Neuron (in vitro differentiated cells): ENCODE results near the gene GRID1.

ENCODE experiments used
- H2AFZ ChIP-seq: one replicate; pipeline ENCODE4 v1.6.1; 2013; ENCODE audit warnings: low read depth, mild to moderate bottlenecking, inconsistent platforms, low read length, moderate library complexity
- H3K27me3 ChIP-seq: one replicate; pipeline ENCODE4 v1.6.1; 2013; ENCODE audit warnings: low read length; ENCODE audit not compliant: insufficient read depth
- H3K36me3 ChIP-seq: one replicate; pipeline ENCODE4 v1.6.1; 2013; ENCODE audit warnings: low read length; ENCODE audit not compliant: insufficient read depth
- H3K4me1 ChIP-seq: one replicate; pipeline ENCODE4 v1.6.1; 2013; ENCODE audit warnings: low read length; ENCODE audit not compliant: insufficient read depth
- H3K4me3 ChIP-seq: 2 replicates; pipeline ENCODE4 v1.5.1; 2013; ENCODE audit warnings: mild to moderate bottlenecking, low read length, moderate library complexity
- H3K9me3 ChIP-seq: one replicate; pipeline ENCODE4 v1.6.1; 2013; ENCODE audit warnings: low read length

Gene GRID1

GRCh38 chr10:86287966-86288579, 78.5 kb downstream of the GRID1 start:
- Histone ChIP-seq H3K27me3 (no peaks in the 10 kb centered on the region), H3K36me3 (no peaks in the 10 kb centered on the region), H3K4me3 (no peak overlapping the region), H3K9me3 (no peaks in the 10 kb centered on the region), H3K4me1 (no peaks in the 10 kb centered on the region), H2AFZ (no peak overlapping the region)

GRCh38 chr10:86287110-86287793, 79.3 kb downstream of the GRID1 start:
- no peak overlapping the region for H3K4me3 ChIP-seq
- no peak overlapping the region for H2AFZ ChIP-seq

GRCh38 chr10:86286236-86287109, 80.1 kb downstream of the GRID1 start:
- H3K4me3 ChIP-seq: no peak overlapping the region
- H3K9me3 ChIP-seq: no peaks in the 10 kb centered on the region
- no peaks in the 10 kb centered on the region for H3K4me1 ChIP-seq
- no peaks in the 10 kb centered on the region for H3K27me3 ChIP-seq
- H3K36me3 ChIP-seq: no peaks in the 10 kb centered on the region
- H2AFZ ChIP-seq: no peak overlapping the region

More at GRCh38 chr10:86287110-86287793, 79.3 kb downstream of the GRID1 start:
- no peaks in the 10 kb centered on the region for H3K9me3 ChIP-seq
- no peaks in the 10 kb centered on the region for H3K36me3 ChIP-seq
- H3K4me1 ChIP-seq: no peaks in the 10 kb centered on the region
- no peaks in the 10 kb centered on the region for H3K27me3 ChIP-seq

GRCh38 chr10:86285136-86285790, 81.3 kb downstream of the GRID1 start:
- Histone ChIP-seq H2AFZ (no peak overlapping the region), H3K9me3 (no peaks in the 10 kb centered on the region), H3K27me3 (no peaks in the 10 kb centered on the region), H3K4me3 (no peak overlapping the region), H3K36me3 (no peaks in the 10 kb centered on the region), H3K4me1 (no peaks in the 10 kb centered on the region)

- H3K4me3 ChIP-seq: no peak overlapping the region
- no peak overlapping the region for H2AFZ ChIP-seq
- no peaks in the 10 kb centered on the region for H3K9me3 ChIP-seq
- no peaks in the 10 kb centered on the region for H3K4me1 ChIP-seq
- H3K36me3 ChIP-seq: no peaks in the 10 kb centered on the region
- no peaks in the 10 kb centered on the region for H3K27me3 ChIP-seq
Measured at GRCh38 chr10:86284355-86285105, 82.1 kb downstream of the GRID1 start.

- Histone ChIP-seq H3K27me3 (no peaks in the 10 kb centered on the region), H3K36me3 (no peaks in the 10 kb centered on the region), H3K4me3 (no peak overlapping the region), H3K4me1 (no peaks in the 10 kb centered on the region), H2AFZ (no peak overlapping the region), H3K9me3 (no peaks in the 10 kb centered on the region)
Measured at GRCh38 chr10:86283466-86284287, 82.9 kb downstream of the GRID1 start.

GRCh38 chr10:86282664-86283465, 83.7 kb downstream of the GRID1 start:
- Histone ChIP-seq H3K27me3 (no peaks in the 10 kb centered on the region), H3K36me3 (no peaks in the 10 kb centered on the region), H3K9me3 (no peaks in the 10 kb centered on the region), H3K4me1 (no peaks in the 10 kb centered on the region), H3K4me3 (no peak overlapping the region), H2AFZ (no peak overlapping the region)

- Histone ChIP-seq H3K4me1 (no peaks in the 10 kb centered on the region), H3K36me3 (no peaks in the 10 kb centered on the region), H2AFZ (no peak overlapping the region), H3K27me3 (no peaks in the 10 kb centered on the region), H3K9me3 (no peaks in the 10 kb centered on the region), H3K4me3 (no peak overlapping the region)
Measured at GRCh38 chr10:86281396-86281795, 85.2 kb downstream of the GRID1 start.

GRCh38 chr10:86269332-86269731, 97.3 kb downstream of the GRID1 start:
- no peaks in the 10 kb centered on the region for H3K9me3 ChIP-seq
- H2AFZ ChIP-seq: no peak overlapping the region
- no peak overlapping the region for H3K4me3 ChIP-seq
- no peaks in the 10 kb centered on the region for H3K36me3 ChIP-seq
- H3K4me1 ChIP-seq: no peaks in the 10 kb centered on the region
- H3K27me3 ChIP-seq: no peaks in the 10 kb centered on the region

- no peak overlapping the region for H2AFZ ChIP-seq
- H3K4me3 ChIP-seq: no peak overlapping the region
- H3K4me1 ChIP-seq: no peaks in the 10 kb centered on the region
- H3K36me3 ChIP-seq: no peaks in the 10 kb centered on the region
- H3K27me3 ChIP-seq: no peaks in the 10 kb centered on the region
- H3K9me3 ChIP-seq: no peaks in the 10 kb centered on the region
Measured at GRCh38 chr10:86267286-86268195, 99.1 kb downstream of the GRID1 start.
